CD4-positive, alpha-beta T cell treated with Interferon alpha-2 for 1 hour (primary cell): ENCODE data around the gene YJU2.
A peak's percentile ranks its signal among the peaks of the same experiment; 100 is the strongest.
"Not testable (repeated sequence)": the region's sequence is repeated elsewhere in the genome, so short reads cannot be mapped to it uniquely, and the experiment has no call there.

ENCODE experiments used
- DNase-seq, 2 donors: peaks; one replicate each; pipeline ENCODE4 v3.0.0-alpha.2; 2020 to 2022

Gene YJU2

GRCh38 chr19:4246767-4247593, at the start of gene YJU2:
TSS of gene YJU2 (plus strand) at chr19:4247080. CDS start at chr19:4247147, 67 bp downstream.
- peak; percentile 99 for DNase-seq

- no peak for DNase-seq
These were observed 49.7 kb upstream of the YJU2 start for GRCh38 chr19:4197228-4197624.

GRCh38 chr19:4197625-4198466, 49.0 kb upstream of the YJU2 start:
- no peak for DNase-seq

- DNase-seq = no peak
These were observed 48.3 kb upstream of the YJU2 start for GRCh38 chr19:4198467-4199126.

- no peak for DNase-seq
These were observed 47.1 kb upstream of the YJU2 start for GRCh38 chr19:4199699-4200293.

- DNase-seq = no peak
These were observed 45.8 kb upstream of the YJU2 start for GRCh38 chr19:4200940-4201542.

GRCh38 chr19:4201798-4202197, 45.1 kb upstream of the YJU2 start:
- DNase-seq = no peak

- DNase-seq = no peak
These were observed 39.9 kb upstream of the YJU2 start for GRCh38 chr19:4206818-4207484.

GRCh38 chr19:4208385-4209094, 38.3 kb upstream of the YJU2 start:
- DNase-seq = no peak

GRCh38 chr19:4210166-4210731, 36.6 kb upstream of the YJU2 start:
- no peak for DNase-seq

GRCh38 chr19:4213116-4213515, 33.8 kb upstream of the YJU2 start:
- no peak for DNase-seq

GRCh38 chr19:4215807-4216206, 31.1 kb upstream of the YJU2 start:
- DNase-seq = no peak

GRCh38 chr19:4216846-4217245, 30.0 kb upstream of the YJU2 start:
- DNase-seq = no peak

- no peak for DNase-seq
These were observed 29.2 kb upstream of the YJU2 start for GRCh38 chr19:4217429-4218264.

GRCh38 chr19:4218523-4218922, 28.4 kb upstream of the YJU2 start:
- DNase-seq = not testable (repeated sequence)

GRCh38 chr19:4220188-4220587, 26.7 kb upstream of the YJU2 start:
- no peak for DNase-seq

GRCh38 chr19:4224470-4224869, 22.4 kb upstream of the YJU2 start:
- no peak for DNase-seq

GRCh38 chr19:4225885-4226284, 21.0 kb upstream of the YJU2 start:
- DNase-seq = no peak

GRCh38 chr19:4227771-4228170, 19.1 kb upstream of the YJU2 start:
- no peak for DNase-seq

GRCh38 chr19:4228765-4229178, 18.1 kb upstream of the YJU2 start:
- no peak for DNase-seq
